NCI-H187 (cell line): ENCODE data around the gene ATP8B3.

Source experiments
- DNase-seq, 2 experiments: peaks; one replicate each; lab custom pipeline; 2025; lab: John Stamatoyannopoulos, UW

ATP8B3 gene

GRCh38 chr19:1832046-1832663, 20.1 kb upstream of the ATP8B3 start:
- no peak for DNase-seq

GRCh38 chr19:1830978-1831377, 18.9 kb upstream of the ATP8B3 start:
- DNase-seq: no peak

- no peak for DNase-seq
Observed at GRCh38 chr19:1830568-1830967, 18.5 kb upstream of the ATP8B3 start.

GRCh38 chr19:1829958-1830357, 17.9 kb upstream of the ATP8B3 start:
- no peak for DNase-seq

DNA sequence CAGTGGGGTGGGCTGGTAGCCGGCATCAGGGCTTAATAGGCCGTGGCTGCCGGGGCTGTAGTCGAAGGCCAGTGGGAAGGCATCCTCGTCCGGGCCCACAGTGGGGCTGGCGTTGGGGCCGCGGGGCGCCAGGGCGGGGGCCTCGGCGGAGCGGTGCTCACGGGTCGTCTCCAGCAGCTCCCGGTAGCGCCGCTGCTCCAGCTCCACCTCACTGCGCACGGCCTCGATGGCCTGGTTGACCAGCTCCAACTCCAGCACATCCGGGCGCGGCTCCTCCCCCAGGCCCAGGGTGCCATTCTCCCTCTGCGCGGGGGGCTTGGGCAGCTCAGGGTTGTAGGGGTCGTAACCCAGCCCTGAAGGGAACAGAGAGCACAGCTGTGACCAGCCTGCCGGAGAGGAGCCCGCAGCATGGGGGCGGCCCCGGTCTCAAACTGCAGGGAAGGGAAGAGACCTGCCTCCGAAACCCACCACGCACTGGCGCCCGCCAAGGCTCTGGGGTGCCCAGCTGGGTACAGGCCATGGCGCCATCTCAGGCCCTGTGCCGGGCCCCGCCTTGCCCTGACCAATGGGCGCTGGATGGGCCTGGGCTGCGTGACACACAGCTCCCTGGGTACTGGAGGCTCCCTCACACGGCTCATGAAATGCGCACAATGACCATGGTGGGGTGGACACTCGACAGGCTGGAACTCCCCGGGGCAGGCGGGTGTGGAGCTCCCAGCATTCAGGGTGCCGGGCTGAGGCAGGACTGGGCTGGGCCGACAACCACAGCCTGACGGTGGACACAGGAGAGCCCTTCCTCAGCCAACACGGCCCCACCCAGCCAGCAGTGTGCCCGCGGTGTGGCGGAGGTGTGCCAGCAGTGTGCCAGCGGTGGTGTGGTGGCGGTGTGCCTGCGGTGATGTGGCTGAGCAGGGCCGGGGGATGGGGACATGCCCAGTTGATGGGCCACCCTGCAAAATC, 16.5 kb upstream of the ATP8B3 start:
- no peak for DNase-seq

- DNase-seq: no peak
Observed at GRCh38 chr19:1827566-1828278, 15.6 kb upstream of the ATP8B3 start.

DNA sequence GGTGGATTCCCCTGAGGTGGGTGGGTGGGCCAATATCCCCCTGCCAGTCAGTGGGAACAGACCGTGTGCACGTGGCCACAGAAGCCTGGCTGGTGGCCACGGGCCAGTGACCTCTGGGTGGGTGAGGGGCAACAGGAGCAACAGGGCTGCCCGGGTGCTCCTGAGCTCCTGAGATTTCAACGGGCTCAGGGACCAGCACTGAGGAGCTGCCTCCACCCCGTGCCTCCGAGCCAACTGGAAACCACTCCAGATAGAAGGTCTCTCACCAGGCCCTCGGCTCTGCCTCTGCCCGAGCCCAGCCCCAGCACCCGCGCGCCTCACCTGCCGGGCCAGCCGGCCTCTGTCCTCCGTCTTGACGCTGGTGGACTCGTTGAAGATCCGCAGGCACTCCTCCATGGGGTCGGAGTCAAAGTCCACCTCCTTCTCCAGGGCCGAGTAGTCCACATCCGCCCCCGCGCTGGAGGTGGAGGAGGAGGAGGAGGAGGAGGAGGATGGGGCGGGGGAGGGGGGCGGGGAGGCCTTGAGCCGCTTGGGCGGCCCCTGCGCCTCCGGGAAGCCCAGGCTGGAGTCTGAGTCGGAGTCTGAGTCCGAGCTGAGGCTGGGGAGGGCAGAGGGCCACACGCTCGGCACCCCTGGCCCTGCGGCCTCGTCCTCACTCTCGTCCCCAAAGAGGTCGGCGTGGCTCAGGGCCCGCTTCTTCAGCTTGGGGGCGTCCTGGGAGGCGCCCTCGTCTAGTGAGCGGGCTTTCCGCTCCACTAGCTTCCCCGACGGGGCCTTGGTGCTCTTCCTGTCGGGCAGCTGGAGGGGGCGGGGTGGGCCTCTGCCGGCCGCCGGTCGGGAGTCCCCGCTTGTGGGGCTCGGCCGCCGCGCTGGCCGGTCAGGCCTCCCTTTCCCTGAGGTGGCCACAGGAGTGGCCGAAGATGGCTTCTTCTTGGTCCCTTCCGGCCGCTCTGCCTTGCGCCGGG, 14.8 kb upstream of the ATP8B3 start:
- no peak for DNase-seq

DNA sequence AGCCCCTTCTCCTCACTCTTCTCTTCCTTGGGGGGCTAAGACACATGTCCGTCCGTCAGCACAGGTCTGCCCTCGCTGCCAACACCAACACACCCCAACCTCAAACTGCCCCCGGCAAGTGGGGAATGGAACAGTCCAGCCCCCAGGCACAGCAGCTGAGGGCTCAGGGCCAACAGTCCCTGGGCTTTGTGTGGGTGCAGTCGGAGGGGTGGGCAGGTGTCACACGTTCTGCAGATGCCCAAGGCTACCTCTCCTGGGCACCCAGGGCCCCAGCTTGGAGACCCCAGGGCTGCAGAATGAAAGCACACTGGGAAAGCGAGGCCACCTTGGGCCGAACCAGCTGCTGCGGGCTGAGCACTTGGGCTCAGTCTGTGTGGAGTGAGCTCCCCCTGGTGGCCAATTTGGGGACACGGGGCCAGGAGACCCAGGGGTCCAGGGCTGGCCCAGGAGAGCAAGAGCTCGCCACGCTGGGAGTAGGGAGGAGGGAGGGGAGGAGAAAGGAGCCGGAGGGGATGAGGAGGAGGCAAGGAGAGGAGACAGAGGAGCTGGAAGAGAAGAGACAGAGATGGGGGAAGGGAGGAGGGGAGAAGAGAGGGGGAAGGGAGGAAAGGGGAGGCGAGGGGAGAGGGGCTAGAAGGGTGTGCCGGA, 14.0 kb upstream of the ATP8B3 start:
- DNase-seq: peak; percentile 27 to 62

DNA sequence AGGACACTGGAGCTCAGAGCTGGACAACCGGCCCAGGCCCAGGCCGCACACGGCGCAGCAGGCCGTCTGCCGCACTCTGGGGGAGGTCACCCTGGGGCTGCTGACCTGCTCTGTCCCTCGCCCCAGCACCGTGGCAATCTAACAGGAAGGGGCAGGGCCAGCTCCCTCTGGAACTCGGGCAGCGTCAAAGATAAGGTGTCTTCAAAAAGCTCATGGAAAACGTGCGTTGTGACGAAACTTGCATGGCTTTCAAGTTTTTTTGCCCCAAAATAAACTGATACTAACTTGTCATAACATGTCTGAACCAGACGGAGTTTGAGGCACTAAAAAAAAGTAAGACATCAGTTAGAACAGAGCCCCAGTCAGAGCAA, 12.2 kb upstream of the ATP8B3 start:
- DNase-seq: no peak

GRCh38 chr19:1823539-1824251, 11.6 kb upstream of the ATP8B3 start:
- DNase-seq: no peak

DNA sequence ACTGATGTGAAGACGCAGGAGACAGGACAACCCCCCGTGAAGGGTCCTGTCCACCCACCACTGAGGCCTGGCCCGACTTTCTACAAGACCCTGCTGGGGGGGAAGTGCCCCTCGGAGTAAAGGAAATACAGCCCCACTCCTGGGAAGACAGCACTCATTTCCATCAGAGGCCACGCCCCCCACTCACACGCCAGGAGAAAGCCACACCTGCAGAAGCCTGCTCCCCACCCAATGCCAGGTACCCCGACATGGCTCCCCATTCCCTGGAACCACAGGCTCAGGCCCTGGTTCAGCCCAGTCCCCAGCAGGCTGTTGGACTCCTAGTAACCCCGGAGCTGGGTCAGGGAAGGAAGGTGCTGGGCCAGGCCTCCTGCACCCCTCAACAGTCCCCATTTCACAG, 10.9 kb upstream of the ATP8B3 start:
- no peak for DNase-seq

- DNase-seq: no peak
Observed at GRCh38 chr19:1822210-1822609, 10.1 kb upstream of the ATP8B3 start.

GRCh38 chr19:1819341-1820255, 7.5 kb upstream of the ATP8B3 start:
- no peak for DNase-seq

GRCh38 chr19:1818549-1819195, 6.6 kb upstream of the ATP8B3 start:
- no peak for DNase-seq

DNA sequence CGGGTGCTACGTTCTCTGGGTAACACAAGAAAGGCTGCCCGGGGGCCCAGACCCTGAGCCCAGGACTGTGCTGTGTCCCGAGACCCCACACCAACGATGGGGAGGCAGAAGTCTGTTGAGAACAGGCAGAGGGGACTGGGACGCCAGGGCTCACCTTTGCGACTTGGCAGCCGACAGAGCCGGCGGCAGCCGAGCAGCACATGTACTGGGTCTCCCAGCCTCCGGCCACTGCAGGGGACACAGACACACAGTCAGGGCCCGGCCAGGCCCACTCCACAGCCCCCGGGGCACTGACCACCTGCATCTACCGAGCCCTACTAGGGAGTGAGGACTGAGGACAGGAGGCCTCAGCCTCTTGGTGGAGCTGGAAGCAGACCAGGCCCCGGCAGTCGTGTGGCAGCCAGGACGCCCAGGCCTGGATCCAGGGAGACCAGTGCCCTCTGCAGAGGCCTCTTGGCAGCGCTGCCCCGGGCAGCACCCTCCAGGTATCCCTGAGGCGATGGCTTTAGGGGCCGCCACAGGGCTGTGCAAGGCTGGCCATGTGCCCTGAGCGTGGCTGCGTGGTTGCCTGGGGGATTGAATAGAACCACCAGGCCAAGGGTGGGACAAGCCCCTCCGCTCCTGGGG, 5.6 kb upstream of the ATP8B3 start:
- no peak for DNase-seq

GRCh38 chr19:1816530-1817298, 4.6 kb upstream of the ATP8B3 start:
- no peak for DNase-seq
